ENCODE data around the gene PLCH1.

GRCh38 chr3:155548195-155548594, 196.7 kb downstream of the PLCH1 start:
- no peak for TF ChIP-seq CTCF (IDR thresholded peaks at IDR 0.05; ENCODE audit: low read depth, low read length)
- no peak for TF ChIP-seq EZH2phosphoT487 (IDR thresholded peaks at IDR 0.05; ENCODE audit: low read depth)
